GM19035 (cell line): ENCODE measurements around the gene WDR37.
"Not testable (repeated sequence)": the region's sequence is repeated elsewhere in the genome, so short reads cannot be mapped to it uniquely, and the experiment has no call there.

Experiments
- ATAC-seq: cut with Tn5 transposase; IDR thresholded peaks from one replicate; pipeline ENCODE4 v1.9.1; 2021; ENCODE audit not compliant: unreplicated experiment

WDR37 gene

GRCh38 chr10:1056326-1057105, at the start of gene WDR37:
Gene WDR37 (plus strand): TSS chr10:1056385. CDS start chr10:1072156, 15,771 bp downstream.
- ATAC-seq, result peak; percentile 92

GRCh38 chr10:1006573-1006972, 49.6 kb upstream of the WDR37 start:
- ATAC-seq, result no peak

GRCh38 chr10:1007583-1007982, 48.6 kb upstream of the WDR37 start:
- no peak for ATAC-seq

- ATAC-seq, result no peak
Observed at GRCh38 chr10:1009071-1009494, 47.1 kb upstream of the WDR37 start.

- ATAC-seq, result not testable (repeated sequence)
Observed at GRCh38 chr10:1009947-1010346, 46.2 kb upstream of the WDR37 start.

- ATAC-seq, result no peak
Observed at GRCh38 chr10:1010703-1011102, 45.5 kb upstream of the WDR37 start.

- ATAC-seq, result no peak
Observed at GRCh38 chr10:1011696-1012095, 44.5 kb upstream of the WDR37 start.

- ATAC-seq, result no peak
Observed at GRCh38 chr10:1015688-1016087, 40.5 kb upstream of the WDR37 start.

GRCh38 chr10:1019362-1019761, 36.8 kb upstream of the WDR37 start:
- no peak for ATAC-seq

- no peak for ATAC-seq
Observed at GRCh38 chr10:1020460-1020859, 35.7 kb upstream of the WDR37 start.

- no peak for ATAC-seq
Observed at GRCh38 chr10:1020958-1021357, 35.2 kb upstream of the WDR37 start.

- no peak for ATAC-seq
Observed at GRCh38 chr10:1022413-1022812, 33.8 kb upstream of the WDR37 start.

GRCh38 chr10:1024103-1024502, 32.1 kb upstream of the WDR37 start:
- no peak for ATAC-seq

GRCh38 chr10:1025683-1026082, 30.5 kb upstream of the WDR37 start, which contains the start of gene IDI2:
Gene IDI2 (minus strand): TSS chr10:1025859. CDS start chr10:1024723, 1,136 bp downstream.
- no peak for ATAC-seq

GRCh38 chr10:1026578-1026977, 29.6 kb upstream of the WDR37 start:
- ATAC-seq, result no peak

GRCh38 chr10:1029838-1030237, 26.3 kb upstream of the WDR37 start:
- ATAC-seq, result no peak

- no peak for ATAC-seq
Observed at GRCh38 chr10:1033601-1034000, 22.6 kb upstream of the WDR37 start.

- ATAC-seq, result no peak
Observed at GRCh38 chr10:1034758-1035157, 21.4 kb upstream of the WDR37 start.

GRCh38 chr10:1035201-1035600, 21.0 kb upstream of the WDR37 start:
- ATAC-seq, result no peak

- ATAC-seq, result no peak
Observed at GRCh38 chr10:1036341-1036791, 19.8 kb upstream of the WDR37 start.

- no peak for ATAC-seq
Observed at GRCh38 chr10:1037098-1037497, 19.1 kb upstream of the WDR37 start.

GRCh38 chr10:1038769-1039168, 17.4 kb upstream of the WDR37 start:
- ATAC-seq, result not testable (repeated sequence)

- no peak for ATAC-seq
Observed at GRCh38 chr10:1040133-1040532, 16.1 kb upstream of the WDR37 start.
